PC-3 (cell line): ENCODE measurements around the gene ZC3H11A.

Experiments
- EZH2 ChIP-seq: fragments of 300-600 bp; sonication (generic); IDR thresholded peaks from one replicate; pipeline ENCODE4 v1.6.1; 2017; ENCODE audit warnings: antibody characterized with exemption, mild to moderate bottlenecking, low read length; ENCODE audit not compliant: unreplicated experiment
- EZH2phosphoT487 ChIP-seq: fragments of 300-600 bp; sonication (generic); IDR thresholded peaks from 2 replicates; pipeline ENCODE4 v1.6.1; 2018; ENCODE audit warnings: mild to moderate bottlenecking, antibody characterized with exemption, low read length, borderline replicate concordance
- TF ChIP-seq, protein P1 (sequence below): fragments of 300-600 bp; sonication (generic); conservative IDR thresholded peaks from 2 replicates; pipeline ENCODE4 v1.5.1; 2017; ENCODE audit warnings: antibody characterized with exemption, low read depth, mild to moderate bottlenecking, low read length

- no peak for TF ChIP-seq EZH2
- TF ChIP-seq, protein P1, sequence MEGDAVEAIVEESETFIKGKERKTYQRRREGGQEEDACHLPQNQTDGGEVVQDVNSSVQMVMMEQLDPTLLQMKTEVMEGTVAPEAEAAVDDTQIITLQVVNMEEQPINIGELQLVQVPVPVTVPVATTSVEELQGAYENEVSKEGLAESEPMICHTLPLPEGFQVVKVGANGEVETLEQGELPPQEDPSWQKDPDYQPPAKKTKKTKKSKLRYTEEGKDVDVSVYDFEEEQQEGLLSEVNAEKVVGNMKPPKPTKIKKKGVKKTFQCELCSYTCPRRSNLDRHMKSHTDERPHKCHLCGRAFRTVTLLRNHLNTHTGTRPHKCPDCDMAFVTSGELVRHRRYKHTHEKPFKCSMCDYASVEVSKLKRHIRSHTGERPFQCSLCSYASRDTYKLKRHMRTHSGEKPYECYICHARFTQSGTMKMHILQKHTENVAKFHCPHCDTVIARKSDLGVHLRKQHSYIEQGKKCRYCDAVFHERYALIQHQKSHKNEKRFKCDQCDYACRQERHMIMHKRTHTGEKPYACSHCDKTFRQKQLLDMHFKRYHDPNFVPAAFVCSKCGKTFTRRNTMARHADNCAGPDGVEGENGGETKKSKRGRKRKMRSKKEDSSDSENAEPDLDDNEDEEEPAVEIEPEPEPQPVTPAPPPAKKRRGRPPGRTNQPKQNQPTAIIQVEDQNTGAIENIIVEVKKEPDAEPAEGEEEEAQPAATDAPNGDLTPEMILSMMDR: no peak
- no peak for TF ChIP-seq EZH2phosphoT487
Observed at GRCh38 chr1:203813581-203814341, 18.3 kb downstream of the ZC3H11A start.
